GM19351 (cell line): Measurements from ENCODE around the gene YTHDF1.
"Not testable (repeated sequence)": the region's sequence is repeated elsewhere in the genome, so short reads cannot be mapped to it uniquely, and the experiment has no call there.

Experiments used
- ATAC-seq: cut with Tn5 transposase; IDR thresholded peaks from one replicate; pipeline ENCODE4 v1.9.1; 2021; ENCODE audit warnings: mild to moderate bottlenecking, moderate library complexity; ENCODE audit not compliant: unreplicated experiment

YTHDF1 gene

DNA sequence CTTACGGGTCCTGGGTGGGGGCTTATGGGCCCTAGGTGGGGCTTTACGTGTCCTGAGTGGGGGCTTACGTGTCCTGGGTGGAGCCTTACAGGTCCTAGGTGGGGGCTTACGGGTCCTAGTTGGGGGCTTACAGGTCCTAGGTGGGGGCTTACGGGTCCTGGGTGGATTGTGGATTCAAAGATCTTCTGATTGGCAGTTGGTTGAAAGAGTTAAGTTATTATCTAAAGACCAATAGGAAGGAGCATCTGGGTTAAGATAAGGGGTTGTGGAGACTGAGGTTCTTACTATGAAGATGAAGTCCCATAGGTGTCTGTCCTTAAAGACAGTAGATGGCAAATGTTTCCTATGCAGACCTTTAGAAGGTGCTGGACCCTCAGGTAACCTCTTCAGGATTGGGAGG, 11.3 kb upstream of the YTHDF1 start:
- no peak for ATAC-seq

- ATAC-seq, result no peak
Observed at GRCh38 chr20:63226042-63226943, 10.4 kb upstream of the YTHDF1 start.

- no peak for ATAC-seq
Observed at GRCh38 chr20:63225082-63225454, 9.1 kb upstream of the YTHDF1 start.

GRCh38 chr20:63224412-63225081, 8.6 kb upstream of the YTHDF1 start:
- no peak for ATAC-seq

GRCh38 chr20:63223826-63224207, 7.9 kb upstream of the YTHDF1 start:
- ATAC-seq, result no peak

DNA sequence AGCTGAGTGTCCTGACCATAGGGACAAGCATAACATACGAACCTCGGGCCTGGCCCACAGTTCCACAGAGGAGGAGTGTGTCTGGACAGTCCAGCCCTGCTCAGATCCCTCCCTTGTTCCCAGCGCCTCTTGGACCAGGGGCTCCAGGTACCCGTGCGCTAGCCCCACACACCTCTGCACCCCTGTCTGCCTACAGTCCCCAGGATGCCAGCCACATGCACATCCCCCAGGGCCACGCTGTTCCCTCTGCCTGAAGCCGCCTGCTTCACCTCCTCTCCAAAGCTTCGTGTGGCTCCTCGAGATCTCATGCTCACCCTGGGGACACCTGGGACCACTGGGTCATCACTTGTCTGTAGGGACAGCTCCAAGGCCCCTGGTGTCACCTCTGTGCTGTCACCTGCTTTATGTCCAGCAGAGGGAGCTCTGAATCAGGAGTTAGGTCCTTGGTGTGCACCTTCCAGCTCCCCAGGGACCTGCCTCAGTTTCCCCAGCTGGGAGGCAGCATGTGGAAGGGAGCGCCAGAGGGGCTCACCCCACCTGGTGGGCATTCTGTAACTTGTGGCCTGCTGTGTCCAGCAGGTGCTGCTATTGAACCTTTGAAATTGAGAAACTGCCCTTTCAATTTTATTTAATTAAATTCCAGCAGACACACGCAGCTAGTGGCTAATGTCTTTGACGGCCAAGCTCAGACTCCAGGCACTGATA, 7.3 kb upstream of the YTHDF1 start:
- no peak for ATAC-seq

GRCh38 chr20:63222541-63222940, 6.6 kb upstream of the YTHDF1 start:
- no peak for ATAC-seq

DNA sequence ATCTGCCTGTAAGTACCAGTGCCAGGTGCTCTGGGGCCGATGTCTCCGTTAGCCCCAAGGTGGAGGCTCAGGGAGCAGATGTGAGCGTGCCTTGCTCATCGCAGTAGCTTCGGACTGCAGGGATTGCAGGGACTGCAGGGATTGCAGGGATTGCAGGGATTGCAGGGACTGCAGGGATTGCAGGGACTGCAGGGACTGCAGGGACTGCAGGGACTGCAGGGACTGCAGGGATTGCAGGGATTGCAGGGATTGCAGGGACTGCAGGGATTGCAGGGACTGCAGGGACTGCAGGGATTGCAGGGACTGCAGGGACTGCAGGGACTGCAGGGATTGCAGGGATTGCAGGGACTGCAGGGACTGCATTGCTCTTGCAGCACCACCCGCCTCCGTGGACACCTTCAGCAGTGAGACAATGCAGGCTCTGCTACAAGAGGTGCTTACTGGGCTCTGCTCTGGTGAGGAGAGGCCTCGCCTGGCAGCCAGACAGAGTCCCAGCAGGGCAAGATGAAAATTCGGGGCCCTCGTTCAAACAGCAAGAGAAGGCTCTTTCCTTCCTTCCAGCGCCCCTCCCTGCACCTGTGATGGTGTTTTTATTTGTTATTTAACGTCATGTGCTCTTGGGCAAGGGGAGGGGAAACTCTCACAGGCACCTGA, 5.6 kb upstream of the YTHDF1 start:
- ATAC-seq, result not testable (repeated sequence)

DNA sequence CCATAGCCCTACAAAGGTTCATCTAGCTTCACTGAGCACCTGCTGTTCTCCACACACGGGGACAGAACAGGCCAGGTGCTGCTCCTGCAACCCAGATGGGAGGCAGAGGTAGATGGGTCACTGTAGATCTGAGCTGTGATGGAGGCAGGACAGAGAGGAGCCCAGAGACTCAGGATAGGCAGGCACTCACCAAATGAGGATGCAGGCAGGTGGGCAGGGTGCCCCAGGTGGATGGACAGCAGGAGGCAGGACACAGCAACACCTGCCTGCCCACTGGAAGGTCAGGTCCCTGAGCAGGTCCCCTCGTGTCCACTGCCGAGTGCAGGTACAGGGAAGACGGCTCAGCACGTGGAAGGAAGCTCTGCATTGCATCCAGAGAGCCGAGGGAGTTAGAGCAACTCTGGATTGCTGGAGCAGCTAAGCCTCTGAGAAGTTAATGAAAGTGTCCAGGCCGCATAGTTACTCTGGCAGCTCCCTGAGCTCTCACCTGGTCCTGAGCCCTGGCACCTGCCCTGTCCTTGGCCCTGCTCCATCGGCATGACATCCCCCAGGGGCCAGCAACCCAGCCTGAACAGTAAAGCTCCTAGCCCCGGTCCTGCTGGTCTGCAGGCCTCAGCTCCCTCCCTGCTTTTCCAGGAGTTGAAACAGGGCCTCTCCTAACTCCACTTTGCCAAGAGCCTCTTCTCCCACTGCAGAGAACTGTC, 4.9 kb upstream of the YTHDF1 start:
- no peak for ATAC-seq

- no peak for ATAC-seq
Observed at GRCh38 chr20:63219866-63220521, 4.1 kb upstream of the YTHDF1 start.

- no peak for ATAC-seq
Observed at GRCh38 chr20:63219447-63219821, 3.5 kb upstream of the YTHDF1 start.

GRCh38 chr20:63218701-63219446, 2.9 kb upstream of the YTHDF1 start:
- no peak for ATAC-seq

DNA sequence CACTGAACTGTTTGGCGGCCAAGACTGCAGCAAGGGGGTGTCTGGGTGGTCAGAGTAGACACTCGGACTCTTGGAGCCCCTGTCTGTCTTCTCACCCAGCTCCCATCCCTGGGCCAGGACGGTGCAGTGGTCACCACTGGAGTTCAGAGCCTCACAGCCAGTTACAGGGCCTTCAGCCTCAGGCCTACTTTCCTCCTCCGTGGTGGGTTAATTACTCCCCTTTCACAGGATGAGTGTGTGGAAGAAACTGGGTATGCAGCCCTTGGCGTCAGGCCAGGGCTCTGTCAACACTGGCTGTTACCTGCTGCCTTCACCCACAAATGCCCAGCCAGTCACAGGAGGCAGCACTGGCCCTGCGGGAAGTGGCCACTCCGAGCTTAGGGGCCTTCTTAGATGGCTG, 1.8 kb upstream of the YTHDF1 start:
- ATAC-seq, result no peak

DNA sequence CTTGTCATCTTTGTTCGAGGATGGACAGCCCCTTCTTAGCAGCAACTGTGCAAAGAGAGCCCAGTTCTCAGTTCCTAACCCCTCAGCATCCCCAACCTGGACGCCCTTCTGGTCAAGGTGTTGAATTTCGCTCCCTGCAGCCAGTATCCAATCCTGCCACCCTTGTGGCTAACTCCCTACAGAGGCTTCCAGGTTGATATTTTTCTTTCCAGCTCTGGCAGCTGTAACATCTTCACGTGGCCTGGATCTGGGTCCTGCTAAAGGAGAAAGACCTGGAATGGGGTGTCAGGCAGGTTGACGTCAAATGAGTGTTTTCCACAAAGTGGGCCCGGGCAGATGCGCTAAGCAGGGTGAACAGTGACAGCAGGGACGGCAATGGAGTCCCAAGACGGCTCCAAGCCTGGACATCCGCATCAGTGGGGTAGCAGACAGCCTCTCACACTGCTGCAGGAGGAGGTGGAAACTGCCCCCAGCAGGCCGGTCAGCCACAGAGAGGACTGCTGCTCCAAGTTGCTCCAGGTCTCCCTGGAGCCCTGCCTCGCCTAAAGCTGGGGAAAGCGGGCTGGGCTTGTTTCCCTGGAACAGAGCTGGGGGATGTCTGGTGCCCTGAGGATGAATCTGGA, 1.0 kb upstream of the YTHDF1 start:
- no peak for ATAC-seq

- ATAC-seq, result peak; percentile 3
Observed at GRCh38 chr20:63215101-63216040, 560 bp downstream of the YTHDF1 start.

DNA sequence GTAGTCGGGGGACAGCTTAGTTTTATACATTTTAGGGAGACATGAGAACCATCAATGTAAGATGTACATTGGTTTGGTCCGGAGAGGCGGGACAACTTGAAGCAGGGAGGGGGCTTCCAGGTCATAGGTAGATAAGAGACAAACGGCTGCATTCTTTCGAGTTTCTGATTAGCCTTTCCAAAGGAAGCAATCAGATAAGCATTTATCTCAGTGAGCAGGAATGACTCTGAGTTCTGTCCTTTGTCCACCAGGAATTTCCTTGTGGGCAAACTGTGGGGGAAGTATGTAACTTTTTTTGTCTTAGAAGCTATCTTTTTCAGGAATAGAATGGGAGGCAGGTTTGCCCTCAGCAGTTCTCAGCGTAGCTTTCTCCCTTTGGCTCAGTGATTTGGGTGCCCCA, 1.4 kb downstream of the YTHDF1 start:
- no peak for ATAC-seq

DNA sequence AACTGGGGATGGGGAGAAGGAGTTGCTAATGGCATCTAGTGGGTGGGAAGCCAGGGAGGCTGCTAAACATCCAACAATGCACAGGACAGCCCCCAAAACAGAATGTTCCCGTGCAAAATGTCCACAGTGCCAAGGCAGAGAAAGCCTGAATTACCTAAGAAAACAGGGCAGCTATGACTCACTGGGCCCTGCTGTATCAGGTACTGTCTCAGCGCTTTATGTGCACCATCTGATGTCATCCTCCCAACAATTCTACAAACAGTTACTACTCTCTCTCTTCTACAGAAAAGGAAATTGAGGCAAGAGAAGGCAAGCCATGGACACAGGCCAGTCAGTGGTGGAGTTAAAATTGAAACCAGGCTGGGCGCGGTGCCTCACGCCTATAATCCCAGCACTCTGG, 3.1 kb downstream of the YTHDF1 start:
- no peak for ATAC-seq

DNA sequence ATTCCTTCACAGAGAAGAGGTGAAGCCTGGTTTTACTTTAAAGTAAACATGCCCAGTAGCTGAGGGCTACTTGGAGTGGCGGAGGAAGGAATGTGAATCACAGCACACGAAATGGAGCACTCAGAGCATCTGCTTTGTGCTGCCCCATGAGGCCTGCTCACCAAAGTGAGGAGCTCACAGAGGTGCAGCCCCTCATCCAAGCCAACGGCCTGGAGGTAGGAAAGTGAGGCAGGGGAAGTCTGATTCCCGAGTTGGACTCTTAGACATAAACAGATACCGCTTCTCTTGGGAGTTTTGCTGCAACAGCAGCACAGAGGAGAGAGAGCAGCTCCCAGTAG, 3.6 kb downstream of the YTHDF1 start:
- ATAC-seq, result no peak
